GM12873 (cell line): ENCODE data around the gene TIGD2.

Source experiments
- CTCF ChIP-seq: IDR thresholded peaks from 2 replicates; pipeline ENCODE4 v1.5.1; 2012; ENCODE audit warnings: low read depth, mild to moderate bottlenecking, moderate library complexity, low read length, control low read depth; ENCODE audit not compliant: insufficient read depth; ENCODE audit errors: missing control alignments

Gene TIGD2

GRCh38 chr4:89077761-89078160, 33.6 kb upstream of the TIGD2 start:
- no peak for TF ChIP-seq CTCF

GRCh38 chr4:89078300-89078699, 33.0 kb upstream of the TIGD2 start:
- TF ChIP-seq CTCF = no peak

GRCh38 chr4:89099034-89099433, 12.3 kb upstream of the TIGD2 start:
- no peak for TF ChIP-seq CTCF

- TF ChIP-seq CTCF = no peak
These were observed 11.9 kb upstream of the TIGD2 start for GRCh38 chr4:89099471-89099870.

- no peak for TF ChIP-seq CTCF
These were observed 10.5 kb upstream of the TIGD2 start for GRCh38 chr4:89100853-89101252.

GRCh38 chr4:89101256-89102161, 9.8 kb upstream of the TIGD2 start:
- no peak for TF ChIP-seq CTCF

GRCh38 chr4:89105726-89106125, 5.6 kb upstream of the TIGD2 start:
- no peak for TF ChIP-seq CTCF
